GM18526 (cell line): ENCODE data around the gene C4A.
"Not testable (repeated sequence)": the region's sequence is repeated elsewhere in the genome, so short reads cannot be mapped to it uniquely, and the experiment has no call there.

ENCODE experiments used
- POLR2A ChIP-seq: IDR thresholded peaks from 3 replicates; pipeline ENCODE4 v1.6.1; 2011; ENCODE audit not compliant: insufficient read length; ENCODE audit errors: extremely low read depth

C4A gene

GRCh38 chr6:31981744-31982143 lies at the start of gene C4A:
Gene C4A, plus strand, starts transcription at chr6:31982057. Its CDS starts 51 bp downstream, at chr6:31982108.
- TF ChIP-seq POLR2A, result not testable (repeated sequence)

- no peak for TF ChIP-seq POLR2A
Measured at GRCh38 chr6:31933537-31933936, 48.3 kb upstream of the C4A start.

GRCh38 chr6:31935021-31935420 lies 46.8 kb upstream of the C4A start:
- TF ChIP-seq POLR2A, result no peak

- no peak for TF ChIP-seq POLR2A
Measured at GRCh38 chr6:31935823-31936222, 46.0 kb upstream of the C4A start.

- no peak for TF ChIP-seq POLR2A
Measured at GRCh38 chr6:31940256-31940664, 41.6 kb upstream of the C4A start.

- TF ChIP-seq POLR2A, result no peak
Measured at GRCh38 chr6:31943742-31944141, 38.1 kb upstream of the C4A start.

- TF ChIP-seq POLR2A, result no peak
Measured at GRCh38 chr6:31945154-31945506, 36.7 kb upstream of the C4A start.

GRCh38 chr6:31945507-31946369 lies 36.1 kb upstream of the C4A start, which contains the start of gene CFB:
Gene CFB, plus strand, starts transcription at chr6:31946095. Its CDS starts 127 bp downstream, at chr6:31946222.
- TF ChIP-seq POLR2A, result no peak

GRCh38 chr6:31946370-31946885 lies 35.4 kb upstream of the C4A start:
- TF ChIP-seq POLR2A, result no peak

GRCh38 chr6:31947070-31947675 lies 34.7 kb upstream of the C4A start:
- no peak for TF ChIP-seq POLR2A

- TF ChIP-seq POLR2A, result no peak
Measured at GRCh38 chr6:31947864-31948263, 34.0 kb upstream of the C4A start.

- no peak for TF ChIP-seq POLR2A
Measured at GRCh38 chr6:31948306-31948705, 33.6 kb upstream of the C4A start.

GRCh38 chr6:31948753-31949413 lies 33.0 kb upstream of the C4A start:
- TF ChIP-seq POLR2A, result no peak

- TF ChIP-seq POLR2A, result no peak
Measured at GRCh38 chr6:31949926-31950548, 31.8 kb upstream of the C4A start.

GRCh38 chr6:31952140-31952805 lies 29.6 kb upstream of the C4A start:
- TF ChIP-seq POLR2A, result no peak
